ENCODE results near the gene CHD5.
"Not testable (repeated sequence)": the region's sequence is repeated elsewhere in the genome, so short reads cannot be mapped to it uniquely, and the experiment has no call there.

The CHD5 gene

DNA sequence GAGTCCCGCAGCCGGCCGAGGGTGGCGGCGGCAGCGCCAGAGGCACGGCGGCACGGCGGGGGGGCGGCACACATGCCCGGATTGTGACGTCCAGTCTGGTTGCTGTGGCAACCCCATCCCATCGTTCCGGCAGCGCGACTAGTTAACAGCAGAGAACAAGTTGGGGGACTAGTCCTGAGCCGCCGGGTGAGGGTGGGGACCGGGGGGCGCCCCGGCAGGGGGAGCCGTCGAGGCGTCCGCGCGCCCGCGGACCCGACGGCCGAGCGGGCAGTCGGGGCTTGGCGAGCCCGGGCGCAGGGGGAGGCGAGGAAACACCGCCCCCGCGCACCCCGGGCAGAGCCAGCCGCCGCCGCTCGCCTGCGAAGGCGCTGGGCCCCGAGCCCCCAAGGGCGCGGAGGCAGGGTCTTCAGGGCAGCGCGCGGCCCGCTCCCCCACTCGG lies at the start of gene CHD5:
Gene CHD5, minus strand, starts transcription at position 54 of the 439 bp plus-strand sequence. CDS start 298 bp downstream, outside the sequence.
- DNase-seq = peak; percentile 32

GRCh38 chr1:6225651-6226050 lies 45.5 kb upstream of the CHD5 start:
- DNase-seq = no peak

GRCh38 chr1:6224718-6225117 lies 44.6 kb upstream of the CHD5 start:
- DNase-seq = no peak

DNA sequence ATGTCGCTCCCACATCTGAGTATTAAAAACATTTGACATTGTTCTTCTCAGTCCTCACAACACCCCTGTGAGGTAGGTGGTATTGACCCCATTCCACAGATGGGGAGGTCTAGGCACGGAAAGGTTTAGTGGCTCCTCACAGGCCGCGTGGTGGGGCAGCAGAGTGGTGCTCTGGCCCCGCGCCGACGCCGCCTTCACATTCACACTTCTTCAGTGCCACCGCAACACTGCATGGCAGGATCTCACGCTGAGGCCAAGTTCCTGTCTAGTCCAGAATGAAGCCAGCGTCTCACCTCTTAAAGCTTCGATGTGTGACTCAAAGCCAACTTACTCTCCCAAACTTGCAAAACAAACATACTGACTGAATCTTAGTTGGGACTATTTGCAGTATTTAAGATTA lies 43.5 kb upstream of the CHD5 start:
- DNase-seq = no peak

DNA sequence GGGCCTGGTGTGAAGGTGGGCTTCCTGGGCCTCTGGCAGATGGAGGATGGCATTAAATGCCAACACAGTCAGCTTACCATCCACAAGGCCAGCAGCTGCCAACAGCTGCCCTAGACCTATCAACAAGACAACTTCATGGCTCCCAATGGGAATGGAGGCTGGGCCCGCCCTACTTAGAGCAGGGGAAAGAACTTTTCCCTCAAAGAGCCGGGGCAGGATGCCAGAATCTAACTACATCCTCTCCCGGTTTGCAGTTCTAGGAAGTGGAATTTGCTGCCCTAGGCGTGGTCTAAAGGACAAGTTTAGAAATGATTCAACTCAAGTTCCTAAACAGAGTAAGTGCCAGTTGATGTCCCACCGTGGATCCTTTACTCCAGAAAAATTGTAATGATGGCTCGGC lies 42.5 kb upstream of the CHD5 start:
- no peak for DNase-seq

- no peak for DNase-seq
These were observed 41.2 kb upstream of the CHD5 start for GRCh38 chr1:6221210-6221784.

- DNase-seq = no peak
These were observed 40.1 kb upstream of the CHD5 start for GRCh38 chr1:6220236-6220635.

GRCh38 chr1:6219641-6220040 lies 39.5 kb upstream of the CHD5 start:
- DNase-seq = not testable (repeated sequence)

GRCh38 chr1:6218375-6219164 lies 38.4 kb upstream of the CHD5 start:
- peak; percentile 37 for DNase-seq

- DNase-seq = no peak
These were observed 32.3 kb upstream of the CHD5 start for GRCh38 chr1:6212193-6212959.

GRCh38 chr1:6211731-6212130 lies 31.6 kb upstream of the CHD5 start:
- no peak for DNase-seq

DNA sequence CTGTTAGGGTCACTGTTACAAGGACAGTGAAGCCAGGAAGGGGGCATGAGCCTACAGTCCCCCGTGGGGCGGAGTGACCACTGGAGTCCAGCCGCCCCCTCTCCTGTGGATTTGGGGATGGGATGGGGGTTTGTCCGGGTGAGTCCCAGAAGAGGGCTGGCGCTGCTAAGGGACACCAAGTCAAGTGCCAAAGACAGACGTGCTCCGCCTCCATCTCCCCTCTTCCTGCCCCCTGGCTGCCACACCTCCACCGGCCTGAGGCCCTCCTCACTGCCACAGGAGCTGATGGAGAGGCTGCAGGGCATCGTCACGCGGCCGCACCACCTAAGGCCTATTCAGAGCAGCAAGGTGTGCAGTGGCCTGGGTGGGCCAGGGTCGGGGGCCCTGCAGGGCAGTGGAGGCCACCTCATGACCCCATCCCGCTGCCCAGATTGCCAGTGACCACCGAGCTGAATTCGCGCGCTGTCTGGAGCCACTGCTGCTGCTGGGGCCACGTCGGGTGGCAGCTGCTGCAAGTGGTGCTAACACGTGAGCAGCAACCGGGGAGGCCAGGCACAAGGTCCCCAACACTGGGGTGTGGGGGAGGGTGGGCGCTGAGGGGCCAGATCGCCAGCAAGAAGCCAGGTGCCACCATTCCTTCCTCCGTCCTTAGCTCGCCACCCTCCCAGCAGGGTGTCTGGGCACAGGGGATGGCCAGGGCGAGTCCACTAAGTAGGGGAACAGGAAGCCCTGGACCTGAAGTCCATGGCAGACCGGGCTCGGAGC lies 30.7 kb upstream of the CHD5 start:
- DNase-seq = no peak

GRCh38 chr1:6209661-6210580 lies 29.8 kb upstream of the CHD5 start:
- peak; percentile 78 for DNase-seq

GRCh38 chr1:6208723-6209660 lies 28.9 kb upstream of the CHD5 start:
- peak; percentile 80 for DNase-seq

- no peak for DNase-seq
These were observed 27.8 kb upstream of the CHD5 start for GRCh38 chr1:6207921-6208320.

DNA sequence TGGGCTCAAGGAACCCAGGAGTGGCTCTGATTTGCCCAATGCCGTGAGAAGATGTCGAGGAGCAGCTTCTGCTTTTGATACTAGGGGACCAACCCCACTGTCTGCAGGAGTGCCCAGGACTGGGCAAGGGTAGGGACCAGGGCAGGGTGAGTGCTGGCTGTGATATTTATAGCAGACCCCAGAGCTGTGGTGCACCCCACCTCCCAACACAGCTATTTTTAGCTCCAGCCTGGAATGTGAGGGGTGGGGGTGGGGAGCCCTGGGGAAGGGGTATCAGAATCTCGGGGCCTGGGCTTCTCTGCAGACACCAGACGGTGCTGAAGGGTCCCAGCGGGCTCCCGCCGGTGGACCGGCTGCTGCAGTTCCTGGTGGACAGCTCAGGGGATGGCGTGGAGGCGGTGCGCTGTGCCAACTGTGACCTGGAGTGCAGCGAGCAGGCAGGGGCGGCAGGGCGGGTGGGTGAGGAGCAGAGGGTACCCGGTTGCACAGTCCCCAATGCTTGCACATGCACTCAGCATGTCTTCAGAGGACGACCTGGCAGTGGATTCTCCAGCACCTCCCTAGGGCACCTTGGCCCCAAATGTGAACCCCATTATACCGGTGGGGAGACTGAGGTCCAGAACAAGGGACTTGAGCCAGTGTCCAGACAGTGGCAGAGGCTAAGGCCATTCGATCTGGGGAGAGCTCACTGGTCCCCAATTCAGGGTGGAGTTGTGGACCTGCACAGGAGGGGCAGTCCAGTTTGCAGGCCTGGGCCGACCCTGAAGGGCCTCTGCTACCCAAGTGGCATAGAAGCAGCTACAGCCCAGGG lies 27.2 kb upstream of the CHD5 start:
- no peak for DNase-seq

DNA sequence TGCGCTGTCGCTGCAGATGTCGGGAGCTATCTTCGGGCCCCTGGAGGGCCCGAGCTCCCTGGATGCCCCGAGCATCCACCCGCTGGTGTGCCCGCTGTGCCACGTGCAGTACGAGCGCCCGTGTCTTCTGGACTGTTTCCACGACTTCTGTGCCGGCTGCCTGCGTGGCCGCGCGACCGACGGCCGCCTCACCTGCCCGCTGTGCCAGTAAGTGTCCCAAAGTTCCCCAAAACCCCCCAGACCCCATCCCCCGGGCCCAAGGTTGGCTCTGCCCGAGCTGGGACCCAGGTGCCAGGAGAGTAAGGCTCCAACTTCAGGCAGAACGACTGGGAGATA lies 26.4 kb upstream of the CHD5 start:
- DNase-seq = no peak

DNA sequence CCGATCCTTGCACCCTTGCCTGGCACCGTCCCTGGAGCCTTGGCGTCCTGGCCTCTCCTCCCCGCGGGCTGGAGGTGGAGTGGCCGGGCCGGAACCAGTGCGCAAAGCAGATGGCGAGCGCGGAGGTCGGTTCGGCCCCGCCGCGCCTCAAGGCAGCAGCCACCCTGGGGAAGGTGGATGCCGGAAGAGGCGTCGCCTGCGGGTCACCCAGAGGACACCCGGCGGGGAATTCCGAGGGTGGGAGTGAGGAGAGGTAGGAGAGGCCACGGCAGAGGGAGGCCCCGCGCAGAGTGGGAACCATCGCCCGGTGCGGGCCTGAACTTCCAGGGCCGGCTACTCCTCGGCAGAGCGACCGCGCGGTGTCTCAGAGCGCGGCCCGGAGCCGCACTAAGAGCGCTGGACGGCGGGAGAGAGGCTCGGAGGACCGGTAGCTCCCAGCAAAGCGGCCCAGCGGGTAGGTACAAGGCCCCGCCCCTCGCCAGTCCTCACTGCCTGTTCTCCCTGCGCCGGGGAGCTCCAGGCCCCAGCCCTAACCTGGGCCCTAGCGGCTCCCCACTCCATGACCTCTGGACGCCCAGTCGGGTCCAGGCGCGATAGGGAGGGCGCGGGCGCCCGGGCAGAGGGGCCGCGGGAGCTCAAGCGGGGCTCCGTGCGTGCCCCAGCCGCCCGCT lies 25.9 kb upstream of the CHD5 start, which contains the start of gene RNF207:
Gene RNF207, plus strand, starts transcription at position 271 of the 671 bp plus-strand sequence. CDS start 417 bp downstream, outside the sequence.
- peak; percentile 98 for DNase-seq

GRCh38 chr1:6202256-6202655 lies 22.1 kb upstream of the CHD5 start:
- DNase-seq = no peak

Data from NCI-H510A treated with DMSO at 0.1 percent for 48 hours (cell line).